HG03060 (cell line): ENCODE data around the gene DIP2C.
"Not testable (repeated sequence)": the region's sequence is repeated elsewhere in the genome, so short reads cannot be mapped to it uniquely, and the experiment has no call there.

Experiments used
- ATAC-seq: cut with Tn5 transposase; IDR thresholded peaks from one replicate; pipeline ENCODE4 v1.9.1; 2021; ENCODE audit warnings: low read depth, moderate number of reproducible peaks; ENCODE audit not compliant: unreplicated experiment

DIP2C gene

GRCh38 chr10:525565-526315 is 163.7 kb downstream of the DIP2C start:
- no peak for ATAC-seq

GRCh38 chr10:523925-524324 is 165.5 kb downstream of the DIP2C start:
- no peak for ATAC-seq

- ATAC-seq: no peak
Observed at GRCh38 chr10:522350-522749, 167.1 kb downstream of the DIP2C start.

GRCh38 chr10:521261-522250 is 167.9 kb downstream of the DIP2C start:
- no peak for ATAC-seq

- ATAC-seq: no peak
Observed at GRCh38 chr10:520402-520787, 169.1 kb downstream of the DIP2C start.

- ATAC-seq: no peak
Observed at GRCh38 chr10:519716-520401, 169.6 kb downstream of the DIP2C start.

GRCh38 chr10:519055-519715 is 170.3 kb downstream of the DIP2C start:
- ATAC-seq: no peak

- ATAC-seq: no peak
Observed at GRCh38 chr10:517872-518475, 171.5 kb downstream of the DIP2C start.

GRCh38 chr10:517241-517830 is 172.1 kb downstream of the DIP2C start:
- no peak for ATAC-seq

GRCh38 chr10:516764-517163 is 172.7 kb downstream of the DIP2C start:
- no peak for ATAC-seq

GRCh38 chr10:515674-516073 is 173.8 kb downstream of the DIP2C start:
- ATAC-seq: no peak

- ATAC-seq: no peak
Observed at GRCh38 chr10:514137-514671, 175.3 kb downstream of the DIP2C start.

GRCh38 chr10:513393-513792 is 176.1 kb downstream of the DIP2C start:
- ATAC-seq: no peak

GRCh38 chr10:512661-513060 is 176.8 kb downstream of the DIP2C start:
- ATAC-seq: not testable (repeated sequence)

GRCh38 chr10:511849-512191 is 177.6 kb downstream of the DIP2C start:
- no peak for ATAC-seq

GRCh38 chr10:511101-511848 is 178.2 kb downstream of the DIP2C start:
- ATAC-seq: no peak

- ATAC-seq: no peak
Observed at GRCh38 chr10:510415-510881, 179.0 kb downstream of the DIP2C start.

GRCh38 chr10:509361-510102 is 179.9 kb downstream of the DIP2C start:
- ATAC-seq: no peak
